AG08396 (cell line): ENCODE measurements around the gene MYOT.
"Not testable (repeated sequence)": the region's sequence is repeated elsewhere in the genome, so short reads cannot be mapped to it uniquely, and the experiment has no call there.

ENCODE experiments used
- DNase-seq: peaks from one replicate; pipeline ENCODE4 v3.0.0; 2012; ENCODE audit warnings: low spot score, mixed read lengths

Gene MYOT

GRCh38 chr5:137867664-137868063, at the start of gene MYOT:
Gene MYOT (plus strand): TSS chr5:137867860. CDS start chr5:137870652, 2,792 bp downstream.
- no peak for DNase-seq

GRCh38 chr5:137819766-137820165, 47.9 kb upstream of the MYOT start:
- DNase-seq: no peak

- DNase-seq: peak; percentile 27
Observed at GRCh38 chr5:137822158-137822764, 45.4 kb upstream of the MYOT start.

GRCh38 chr5:137822984-137823383, 44.7 kb upstream of the MYOT start:
- no peak for DNase-seq

GRCh38 chr5:137825165-137825564, 42.5 kb upstream of the MYOT start:
- DNase-seq: no peak

- DNase-seq: no peak
Observed at GRCh38 chr5:137826067-137826466, 41.6 kb upstream of the MYOT start.

GRCh38 chr5:137828180-137828579, 39.5 kb upstream of the MYOT start:
- no peak for DNase-seq

GRCh38 chr5:137828664-137829063, 39.0 kb upstream of the MYOT start:
- DNase-seq: no peak

- DNase-seq: no peak
Observed at GRCh38 chr5:137831105-137831504, 36.6 kb upstream of the MYOT start.

- no peak for DNase-seq
Observed at GRCh38 chr5:137831526-137831925, 36.1 kb upstream of the MYOT start.

- no peak for DNase-seq
Observed at GRCh38 chr5:137832416-137832815, 35.2 kb upstream of the MYOT start.

- peak; percentile 12 for DNase-seq
Observed at GRCh38 chr5:137833463-137833862, 34.2 kb upstream of the MYOT start.

GRCh38 chr5:137834498-137835049, 33.1 kb upstream of the MYOT start:
- DNase-seq: no peak

GRCh38 chr5:137836298-137836697, 31.4 kb upstream of the MYOT start:
- DNase-seq: no peak

GRCh38 chr5:137836997-137837396, 30.7 kb upstream of the MYOT start:
- no peak for DNase-seq

GRCh38 chr5:137837491-137838394, 29.9 kb upstream of the MYOT start:
- no peak for DNase-seq

- no peak for DNase-seq
Observed at GRCh38 chr5:137838976-137839375, 28.7 kb upstream of the MYOT start.

GRCh38 chr5:137842296-137842695, 25.4 kb upstream of the MYOT start:
- no peak for DNase-seq

GRCh38 chr5:137843676-137844299, 23.9 kb upstream of the MYOT start:
- DNase-seq: no peak

- DNase-seq: no peak
Observed at GRCh38 chr5:137845472-137845871, 22.2 kb upstream of the MYOT start.

- DNase-seq: no peak
Observed at GRCh38 chr5:137847687-137848086, 20.0 kb upstream of the MYOT start.

GRCh38 chr5:137853165-137853564, 14.5 kb upstream of the MYOT start:
- not testable (repeated sequence) for DNase-seq

- DNase-seq: no peak
Observed at GRCh38 chr5:137856201-137856600, 11.5 kb upstream of the MYOT start.
